Heart right ventricle (tissue), 16 donors: ENCODE results near the gene DCTN1. TPM values are rescaled to one million over a fixed set of nuclear protein-coding genes. Genes with fewer than 3 reads are reported as not detected.

Source experiments
- ATAC-seq, 8 donors: fragments of 200-7000 bp; cut with Tn5 transposase; one replicate each; pipeline ENCODE4 v1.9.1; 2020; ENCODE audit warnings: mild to moderate bottlenecking in 8 of 8, moderate library complexity in 8 of 8, moderate number of reproducible peaks in 1 of 8
- DNase-seq, 2 donors: peaks; one replicate each; pipeline ENCODE4 v3.0.0-alpha.2; 2020
- H3K27ac ChIP-seq, 10 donors: fragments of 200-600 bp; sonication (generic) in 2 of 10; one replicate each; pipeline versions ENCODE4 v1.5.0 to v1.8.0; 2020 to 2022; ENCODE audit warnings: mild to moderate bottlenecking in 3 of 10
- H3K27me3 ChIP-seq, 7 donors: fragments of 200-600 bp; one replicate each; pipeline ENCODE4 v1.8.0; 2021 to 2022; ENCODE audit warnings: mild to moderate bottlenecking in 2 of 7
- H3K36me3 ChIP-seq, 9 donors: fragments of 200-600 bp; sonication (generic) in 1 of 9; one replicate each; pipeline versions ENCODE4 v1.5.0 to v1.8.0; 2020 to 2022; ENCODE audit warnings: mild to moderate bottlenecking in 2 of 9
- H3K4me1 ChIP-seq, 9 donors: fragments of 200-600 bp; sonication (generic) in 1 of 9; one replicate each; pipeline versions ENCODE4 v1.5.0 to v1.8.0; 2020 to 2022; ENCODE audit warnings: mild to moderate bottlenecking in 4 of 9
- H3K4me3 ChIP-seq, 10 donors: fragments of 200-600 bp; sonication (generic) in 2 of 10; one replicate each; pipeline versions ENCODE4 v1.5.0 to v1.8.0; 2020 to 2022; ENCODE audit warnings: mild to moderate bottlenecking in 7 of 10, moderate library complexity in 2 of 10
- H3K9me3 ChIP-seq, 11 donors: fragments of 200-600 bp in 10 of 11; sonication (generic) in 2 of 11; one replicate each; pipeline versions ENCODE4 v1.5.0 to v1.8.0; 2013 to 2022; ENCODE audit warnings: mild to moderate bottlenecking in 2 of 11, control low read depth in 1 of 11, moderate library complexity in 1 of 11
- WGBS, 2 donors: extraction: QIAGEN DNeasy Blood & Tissue Kit; methylation state at CpG; one replicate each; pipeline ENCODE4 v1.1.7; 2013; ENCODE audit warnings: inconsistent platforms in 1 of 2; 5-methylcytosine and 5-hydroxymethylcytosine counted together
- intact Hi-C, 10 donors: fragments of 100-400 bp; cut with DNase I; formaldehyde crosslinking; loops; one replicate each; pipeline versions ENCODE4 v1.11.1 to v1.14.2; 2022
- polyA plus RNA-seq, 2 donors: library from polyadenylated mRNA; stranded (reverse); fragments of 200-250 nt; gene quantifications; one replicate each; pipeline ENCODE4 v1.2.3, GENCODE V29; 2013
- total RNA-seq, 10 donors: library from RNA; stranded (reverse); fragmentation: NEBNext Ultra II Directional in 3 of 10; extraction: Animal tissue kit (Norgen Biotek cat#: 25700) in 3 of 10; gene quantifications; one replicate each; pipeline versions ENCODE4 v1.2.1 to v1.2.4, GENCODE V29; 2021 to 2023
- TF ChIP-seq, protein P1 (sequence below), 9 donors: fragments of 200-600 bp; sonication (generic) in 2 of 9; IDR thresholded peaks; one replicate each; pipeline versions ENCODE4 v1.5.0 to v1.8.0; 2021 to 2022; ENCODE audit warnings: antibody characterized with exemption in 9 of 9, mild to moderate bottlenecking in 5 of 9, moderate library complexity in 1 of 9
- donor health status: Arrhythmogenic right ventricular cardiomyopathy.
- donor health status: ischemic (EF 13 %, LVEDD 7.1; RV severe dilation, severe dysfunction).
- donor health status: healthy with polysubstance abuse.
- donor health status: DM: no; HTN: yes; CAD: no.
- donor health status: DM: no; HTN: no; CAD: no.
- donor health status: ischemic (EF 25% LVEDD 6.9; RV normal size, moderate dysfunction).
- donor health status: ischemic (EF 25% LVEDD 5.7; RV mildly dilated, moderate dysfunction).
- donor health status: healthy.
- donor health status: DM: yes; HTN: yes; CAD: no.
- donor health status: Ischemic cardiomyopathy.
- donor health status: ischemic (EF 35%, LVEDD 5.7; RV mildly dilated, moderate dysfunction).
- donor health status: nonischemic (EF 11% LVEDD 7.7; RV severe dilation, severe dysfunction).
- donor health status: DM: yes; HTN: yes; CAD: no.
- donor health status: PGD.
- donor health status: ischemic (EF 29% LVEDD 5.4; RV normal size, mild dysfunction).
- donor health status: nonischemic (EF 23%, LVEDD 6.1; RV moderate dilation, normal function).

The DCTN1 gene
- total and polyA plus RNA-seq, 12 donors: 123 to 285 (median 183) TPM

DNA sequence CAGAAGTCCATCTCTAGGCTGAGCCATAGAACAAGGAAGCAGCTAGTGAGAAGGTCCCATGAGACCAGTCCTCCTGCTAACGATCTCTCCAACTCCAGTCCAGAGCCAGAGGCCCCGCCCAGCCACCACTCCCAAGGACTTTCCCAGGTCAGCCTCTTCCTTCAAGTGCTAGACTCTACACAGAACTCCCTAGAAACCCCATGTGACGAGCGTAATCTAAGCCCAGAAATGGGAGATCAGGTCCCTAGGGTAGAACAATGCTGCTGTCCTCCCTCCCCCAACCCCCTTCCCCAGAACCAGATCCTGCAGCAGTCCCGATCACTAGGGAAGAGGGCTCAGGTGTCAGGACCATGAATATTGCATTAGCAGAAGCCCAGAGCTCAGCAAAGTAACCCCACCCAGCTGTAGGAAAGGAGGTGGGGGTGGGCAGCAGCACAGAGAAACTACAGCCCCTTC is 6.9 kb downstream of the DCTN1 start:
- peak; percentile 29 to 77 (median 57) for ATAC-seq
- peak overlapping the region in 8 of 10 donors; percentile 0 to 69 (median 46) for H3K27ac ChIP-seq
- intact Hi-C loops: loop anchor here in 1 of 10 donors (10.0 kb wide), 1 partner anchor 1138 kb away; the partner anchor contains the start of genes CCT7 and PRADC1
- H3K9me3 ChIP-seq: no peaks in the 10 kb centered on the region
- H3K27me3 ChIP-seq: no peaks in the 10 kb centered on the region
- peak overlapping the region in 1 of 10 donors; percentile 58 for H3K4me3 ChIP-seq
- DNase-seq: peak; percentile 68 to 70
- WGBS, 2 donors: 51 to 63% methylated on average over 5 of the region's 5 CpGs
- peaks cover 4 to 76% (median 51%) of the 10 kb centered on the region in 9 donors for H3K36me3 ChIP-seq
- TF ChIP-seq, protein P1, sequence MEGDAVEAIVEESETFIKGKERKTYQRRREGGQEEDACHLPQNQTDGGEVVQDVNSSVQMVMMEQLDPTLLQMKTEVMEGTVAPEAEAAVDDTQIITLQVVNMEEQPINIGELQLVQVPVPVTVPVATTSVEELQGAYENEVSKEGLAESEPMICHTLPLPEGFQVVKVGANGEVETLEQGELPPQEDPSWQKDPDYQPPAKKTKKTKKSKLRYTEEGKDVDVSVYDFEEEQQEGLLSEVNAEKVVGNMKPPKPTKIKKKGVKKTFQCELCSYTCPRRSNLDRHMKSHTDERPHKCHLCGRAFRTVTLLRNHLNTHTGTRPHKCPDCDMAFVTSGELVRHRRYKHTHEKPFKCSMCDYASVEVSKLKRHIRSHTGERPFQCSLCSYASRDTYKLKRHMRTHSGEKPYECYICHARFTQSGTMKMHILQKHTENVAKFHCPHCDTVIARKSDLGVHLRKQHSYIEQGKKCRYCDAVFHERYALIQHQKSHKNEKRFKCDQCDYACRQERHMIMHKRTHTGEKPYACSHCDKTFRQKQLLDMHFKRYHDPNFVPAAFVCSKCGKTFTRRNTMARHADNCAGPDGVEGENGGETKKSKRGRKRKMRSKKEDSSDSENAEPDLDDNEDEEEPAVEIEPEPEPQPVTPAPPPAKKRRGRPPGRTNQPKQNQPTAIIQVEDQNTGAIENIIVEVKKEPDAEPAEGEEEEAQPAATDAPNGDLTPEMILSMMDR (IDR thresholded peaks at IDR 0.05): no peak
- peaks cover 12 to 44% (median 29%) of the 10 kb centered on the region in 9 donors for H3K4me1 ChIP-seq

DNA sequence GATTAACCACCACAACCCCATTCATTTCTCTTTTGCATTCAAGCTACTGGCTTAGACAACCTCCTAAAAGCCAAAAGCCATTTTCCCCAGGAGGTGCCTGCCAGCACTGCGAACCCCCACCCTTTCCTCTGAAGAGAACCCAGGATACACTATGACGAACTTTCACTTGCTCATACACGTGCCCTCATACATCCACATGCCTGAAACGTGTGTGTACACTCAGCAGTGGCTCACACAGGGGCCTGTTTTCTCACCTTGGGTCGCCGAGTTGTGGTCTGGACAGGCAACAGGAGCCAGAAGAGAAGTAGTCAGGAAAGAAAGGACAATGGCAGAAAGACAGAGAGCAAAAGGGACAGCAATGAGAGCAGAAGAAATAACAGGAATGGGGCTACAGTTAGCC is 7.4 kb downstream of the DCTN1 start:
- ATAC-seq: no peak
- peaks cover 12 to 41% (median 29%) of the 10 kb centered on the region in 9 donors for H3K4me1 ChIP-seq

GRCh38 chr2:74371421-74371820 is 8.7 kb downstream of the DCTN1 start:
- peaks cover 10 to 76% (median 52%) of the 10 kb centered on the region in 9 donors for H3K36me3 ChIP-seq
- ATAC-seq (no peak), DNase-seq (no peak)
- no peak overlapping the region for H3K27ac ChIP-seq
- TF ChIP-seq, protein P1 (IDR thresholded peaks at IDR 0.05): no peak
- no peaks in the 10 kb centered on the region for H3K27me3 ChIP-seq
- 98 to 99% methylated on average over 9 of the region's 9 CpGs for WGBS, 2 donors
- peaks cover 12 to 41% (median 29%) of the 10 kb centered on the region in 9 donors for H3K4me1 ChIP-seq
- H3K4me3 ChIP-seq: no peak overlapping the region
- intact Hi-C loops: loop anchor here in 1 of 10 donors (10.0 kb wide), 1 partner anchor 1137 kb away; the partner anchor contains the start of genes CCT7 and PRADC1
- H3K9me3 ChIP-seq: no peaks in the 10 kb centered on the region

More for the DNA sequence above, 7.4 kb downstream of the DCTN1 start:
- intact Hi-C loops: loop anchor here in 1 of 10 donors (10.0 kb wide), 1 partner anchor 1138 kb away; the partner anchor contains the start of genes CCT7 and PRADC1
- peak overlapping the region in 5 of 10 donors; percentile 2 to 69 (median 50) for H3K27ac ChIP-seq
- no peak for DNase-seq
- 79 to 89% methylated on average over 6 of the region's 6 CpGs for WGBS, 2 donors
- no peaks in the 10 kb centered on the region for H3K27me3 ChIP-seq
- H3K9me3 ChIP-seq: no peaks in the 10 kb centered on the region
- TF ChIP-seq, protein P1 (IDR thresholded peaks at IDR 0.05): no peak
- peaks cover 6 to 76% (median 52%) of the 10 kb centered on the region in 9 donors for H3K36me3 ChIP-seq
- H3K4me3 ChIP-seq: peak overlapping the region in 1 of 10 donors; percentile 6

DNA sequence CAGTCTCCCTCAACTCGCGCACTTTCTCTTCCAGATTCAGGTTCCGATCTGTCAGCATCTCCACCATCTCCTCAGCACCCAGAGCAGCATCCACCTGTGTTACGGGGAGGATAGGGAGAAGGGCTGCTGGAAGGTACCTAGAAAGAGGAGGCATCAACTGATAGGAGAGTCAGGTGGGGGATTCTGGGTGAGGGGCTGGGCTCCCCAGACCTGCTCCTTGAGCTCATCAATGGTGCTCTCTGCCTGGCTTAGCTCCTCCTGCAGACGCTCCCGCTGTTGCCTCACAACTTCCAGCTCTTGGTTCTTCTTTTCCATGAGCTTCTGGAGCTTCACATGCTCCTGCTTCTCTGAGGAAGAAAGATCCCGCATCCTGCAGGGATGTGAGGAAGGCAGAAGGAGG is 10.1 kb downstream of the DCTN1 start:
- no peaks in the 10 kb centered on the region for H3K27me3 ChIP-seq
- intact Hi-C loops: loop anchor here in 1 of 10 donors (10.0 kb wide), 1 partner anchor 1135 kb away; the partner anchor contains the start of genes CCT7 and PRADC1
- DNase-seq (no peak), ATAC-seq (no peak)
- H3K4me3 ChIP-seq: no peak overlapping the region
- no peaks in the 10 kb centered on the region for H3K9me3 ChIP-seq
- H3K4me1 ChIP-seq: peaks cover 12 to 40% (median 29%) of the 10 kb centered on the region in 9 donors
- 98% methylated on average over 7 of the region's 7 CpGs for WGBS, 2 donors
- no peak overlapping the region for H3K27ac ChIP-seq
- TF ChIP-seq, protein P1 (IDR thresholded peaks at IDR 0.05): no peak
- H3K36me3 ChIP-seq: peaks cover 10 to 78% (median 64%) of the 10 kb centered on the region in 9 donors
